ENCODE measurements around the gene IRF4.

Gene IRF4

DNA sequence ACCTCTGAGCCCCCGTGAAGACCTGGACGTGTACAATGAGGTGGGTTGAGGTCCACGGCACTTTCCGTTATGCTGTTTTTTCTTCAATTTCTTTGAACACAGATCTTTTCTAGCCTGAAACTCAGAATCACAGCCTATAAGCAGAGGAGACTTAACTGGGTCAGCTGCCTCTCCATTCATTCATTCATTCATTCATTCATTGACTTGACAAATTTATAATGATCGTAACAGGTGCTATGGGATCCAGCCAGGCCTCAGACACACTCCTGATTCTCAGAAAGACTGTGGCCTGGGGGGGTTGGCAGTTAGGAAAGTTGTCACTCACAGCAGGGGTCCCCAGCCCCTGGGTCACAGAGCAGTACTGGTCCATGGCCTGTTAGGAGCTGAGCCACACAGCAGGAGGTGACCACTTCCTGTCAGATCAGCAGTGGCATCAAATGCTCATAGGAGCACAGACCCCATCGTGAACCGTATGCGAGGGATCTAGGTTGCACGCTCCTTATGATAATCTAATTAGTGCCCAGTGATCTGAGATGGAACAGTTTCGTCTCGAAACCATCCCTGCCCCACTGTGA is 38.6 kb upstream of the IRF4 start:
- no peak overlapping the region for H3K9ac ChIP-seq (ENCODE audit: low read length)
- H2BK12ac ChIP-seq (ENCODE audit: low read length) = no peak overlapping the region
- no peaks in the 10 kb centered on the region for H3K79me1 ChIP-seq (ENCODE audit: low read length)
- no peak overlapping the region for H2BK5ac ChIP-seq (ENCODE audit: low read depth, low read length, poor library complexity)
- H3K14ac ChIP-seq (ENCODE audit: low read length) = no peak overlapping the region
- H3K27ac ChIP-seq (ENCODE audit: low read depth, low read length) = no peak overlapping the region
- no peak overlapping the region for H3K4me2 ChIP-seq (ENCODE audit: low read length)
- H3K9me3 ChIP-seq (ENCODE audit: insufficient read depth, low read depth, low read length) = peaks cover 67% of the 10 kb centered on the region
- H3K4ac ChIP-seq (ENCODE audit: low read depth, low read length) = no peak overlapping the region
- H4K91ac ChIP-seq (ENCODE audit: low read depth, low read length) = no peak overlapping the region
- H3K79me2 ChIP-seq (ENCODE audit: control insufficient read depth, insufficient read depth, low read length, poor library complexity) = no peaks in the 10 kb centered on the region
- no peak overlapping the region for H4K8ac ChIP-seq (ENCODE audit: low read depth, low read length)
- H2BK120ac ChIP-seq (ENCODE audit: insufficient read depth, low read length, poor library complexity) = no peak overlapping the region
- H2AK5ac ChIP-seq (ENCODE audit: low read length) = no peak overlapping the region
- no peak overlapping the region for H3K18ac ChIP-seq (ENCODE audit: low read length)
- H3K27me3 ChIP-seq (ENCODE audit: insufficient read depth, low read length) = no peaks in the 10 kb centered on the region
- no peak overlapping the region for H2AFZ ChIP-seq (ENCODE audit: insufficient read depth, low read length, poor library complexity)
- H4K12ac ChIP-seq (ENCODE audit: low read depth, low read length) = no peak overlapping the region
- no peak for DNase-seq
- H3K23ac ChIP-seq (ENCODE audit: low read length) = no peak overlapping the region
- H3K4me1 ChIP-seq (ENCODE audit: control insufficient read depth in 1 of 2, insufficient read depth in 2 of 2, low read length in 2 of 2) = no peaks in the 10 kb centered on the region
- no CpG with 5 or more reads among the region's 11 CpGs for WGBS (ENCODE audit: extremely low coverage, insufficient coverage, insufficient read length)
- H3K36me3 ChIP-seq (ENCODE audit: control insufficient read depth in 1 of 2, insufficient read depth in 2 of 2, low read length in 2 of 2) = peaks cover 5 to 9% of the 10 kb centered on the region in 2 experiments
- H3K4me3 ChIP-seq (ENCODE audit: low read depth, low read length) = no peak overlapping the region

GRCh38 chr6:353642-354614 is 37.6 kb upstream of the IRF4 start:
- no peaks in the 10 kb centered on the region for H3K79me1 ChIP-seq (ENCODE audit: low read length)
- H3K4me2 ChIP-seq (ENCODE audit: low read length) = no peak overlapping the region
- H3K18ac ChIP-seq (ENCODE audit: low read length) = no peak overlapping the region
- no peak overlapping the region for H3K4ac ChIP-seq (ENCODE audit: low read depth, low read length)
- H3K23ac ChIP-seq (ENCODE audit: low read length) = no peak overlapping the region
- H4K91ac ChIP-seq (ENCODE audit: low read depth, low read length) = no peak overlapping the region
- peaks cover 2 to 4% of the 10 kb centered on the region in 2 experiments for H3K36me3 ChIP-seq (ENCODE audit: control insufficient read depth in 1 of 2, insufficient read depth in 2 of 2, low read length in 2 of 2)
- no peak overlapping the region for H2AK5ac ChIP-seq (ENCODE audit: low read length)
- no CpG with 5 or more reads among the region's 18 CpGs for WGBS (ENCODE audit: extremely low coverage, insufficient coverage, insufficient read length)
- no peak overlapping the region for H2BK12ac ChIP-seq (ENCODE audit: low read length)
- no peak overlapping the region for H2BK5ac ChIP-seq (ENCODE audit: low read depth, low read length, poor library complexity)
- no peaks in the 10 kb centered on the region for H3K27me3 ChIP-seq (ENCODE audit: insufficient read depth, low read length)
- no peak overlapping the region for H3K27ac ChIP-seq (ENCODE audit: low read depth, low read length)
- no peak overlapping the region for H4K12ac ChIP-seq (ENCODE audit: low read depth, low read length)
- DNase-seq = no peak
- no peak overlapping the region for H4K8ac ChIP-seq (ENCODE audit: low read depth, low read length)
- no peak overlapping the region for H3K14ac ChIP-seq (ENCODE audit: low read length)
- H3K9me3 ChIP-seq (ENCODE audit: insufficient read depth, low read depth, low read length) = peaks cover 66% of the 10 kb centered on the region
- H3K4me3 ChIP-seq (ENCODE audit: low read depth, low read length) = peak overlapping the region; percentile 10
- H2BK120ac ChIP-seq (ENCODE audit: insufficient read depth, low read length, poor library complexity) = no peak overlapping the region
- H3K4me1 ChIP-seq (ENCODE audit: control insufficient read depth in 1 of 2, insufficient read depth in 2 of 2, low read length in 2 of 2) = no peaks in the 10 kb centered on the region
- no peak overlapping the region for H2AFZ ChIP-seq (ENCODE audit: insufficient read depth, low read length, poor library complexity)
- no peak overlapping the region for H3K9ac ChIP-seq (ENCODE audit: low read length)
- no peaks in the 10 kb centered on the region for H3K79me2 ChIP-seq (ENCODE audit: control insufficient read depth, insufficient read depth, low read length, poor library complexity)

DNA sequence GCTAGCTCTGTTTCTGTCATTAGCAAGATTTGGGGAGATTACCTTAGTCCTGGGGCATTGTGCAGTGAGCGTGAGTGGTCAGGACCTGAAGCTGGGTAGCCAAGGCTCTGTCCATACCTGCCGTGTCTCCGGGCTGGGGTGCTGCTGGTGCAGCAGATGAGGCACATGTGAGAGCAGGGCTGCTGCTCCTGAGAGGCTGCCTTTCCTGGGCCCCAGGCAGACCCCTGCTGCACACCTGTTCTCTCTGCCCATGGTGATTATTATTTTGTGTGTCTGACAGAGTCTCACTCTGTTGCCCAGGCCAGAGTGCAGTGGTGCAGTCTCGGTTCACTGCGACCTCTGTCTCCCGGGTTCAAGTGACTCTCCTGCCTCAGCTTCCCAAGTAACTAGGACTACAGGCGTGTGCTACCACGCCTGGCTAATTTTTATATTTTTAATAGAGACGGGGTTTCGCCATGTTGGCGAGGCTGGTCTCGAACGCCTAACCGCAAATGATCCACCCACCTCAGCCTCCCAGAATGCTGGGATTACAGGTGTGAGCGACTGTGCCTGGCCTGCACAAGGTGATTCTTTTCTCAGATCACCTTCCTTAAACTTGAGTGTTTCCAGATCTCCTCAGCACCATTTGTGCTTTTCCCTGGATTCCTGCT is 36.8 kb upstream of the IRF4 start:
- H3K27ac ChIP-seq (ENCODE audit: low read depth, low read length) = no peak overlapping the region
- no peaks in the 10 kb centered on the region for H3K79me1 ChIP-seq (ENCODE audit: low read length)
- no peak overlapping the region for H3K18ac ChIP-seq (ENCODE audit: low read length)
- no peak overlapping the region for H2BK12ac ChIP-seq (ENCODE audit: low read length)
- H2BK5ac ChIP-seq (ENCODE audit: low read depth, low read length, poor library complexity) = no peak overlapping the region
- no peak for DNase-seq
- no peak overlapping the region for H4K12ac ChIP-seq (ENCODE audit: low read depth, low read length)
- no peak overlapping the region for H4K91ac ChIP-seq (ENCODE audit: low read depth, low read length)
- no peaks in the 10 kb centered on the region for H3K4me1 ChIP-seq (ENCODE audit: control insufficient read depth in 1 of 2, insufficient read depth in 2 of 2, low read length in 2 of 2)
- H3K9ac ChIP-seq (ENCODE audit: low read length) = no peak overlapping the region
- H4K8ac ChIP-seq (ENCODE audit: low read depth, low read length) = no peak overlapping the region
- peaks cover 0 to under 1% of the 10 kb centered on the region in 2 experiments for H3K36me3 ChIP-seq (ENCODE audit: control insufficient read depth in 1 of 2, insufficient read depth in 2 of 2, low read length in 2 of 2)
- no peak overlapping the region for H2AK5ac ChIP-seq (ENCODE audit: low read length)
- H3K4me3 ChIP-seq (ENCODE audit: low read depth, low read length) = no peak overlapping the region
- no peaks in the 10 kb centered on the region for H3K27me3 ChIP-seq (ENCODE audit: insufficient read depth, low read length)
- no peak overlapping the region for H2AFZ ChIP-seq (ENCODE audit: insufficient read depth, low read length, poor library complexity)
- no peak overlapping the region for H3K4me2 ChIP-seq (ENCODE audit: low read length)
- no peak overlapping the region for H3K23ac ChIP-seq (ENCODE audit: low read length)
- no peak overlapping the region for H3K14ac ChIP-seq (ENCODE audit: low read length)
- H3K9me3 ChIP-seq (ENCODE audit: insufficient read depth, low read depth, low read length) = peaks cover 65% of the 10 kb centered on the region
- no peak overlapping the region for H2BK120ac ChIP-seq (ENCODE audit: insufficient read depth, low read length, poor library complexity)
- no peak overlapping the region for H3K4ac ChIP-seq (ENCODE audit: low read depth, low read length)
- no CpG with 5 or more reads among the region's 15 CpGs for WGBS (ENCODE audit: extremely low coverage, insufficient coverage, insufficient read length)
- no peaks in the 10 kb centered on the region for H3K79me2 ChIP-seq (ENCODE audit: control insufficient read depth, insufficient read depth, low read length, poor library complexity)

GRCh38 chr6:355373-356208 is 36.0 kb upstream of the IRF4 start:
- no peak for DNase-seq
- no peak overlapping the region for H3K4ac ChIP-seq (ENCODE audit: low read depth, low read length)
- no peaks in the 10 kb centered on the region for H3K27me3 ChIP-seq (ENCODE audit: insufficient read depth, low read length)
- H2AK5ac ChIP-seq (ENCODE audit: low read length) = no peak overlapping the region
- no peaks in the 10 kb centered on the region for H3K79me1 ChIP-seq (ENCODE audit: low read length)
- no peak overlapping the region for H2BK120ac ChIP-seq (ENCODE audit: insufficient read depth, low read length, poor library complexity)
- H2BK12ac ChIP-seq (ENCODE audit: low read length) = no peak overlapping the region
- WGBS (ENCODE audit: extremely low coverage, insufficient coverage, insufficient read length) = no CpG with 5 or more reads among the region's 9 CpGs
- H3K18ac ChIP-seq (ENCODE audit: low read length) = no peak overlapping the region
- H4K91ac ChIP-seq (ENCODE audit: low read depth, low read length) = no peak overlapping the region
- H3K36me3 ChIP-seq (ENCODE audit: control insufficient read depth in 1 of 2, insufficient read depth in 2 of 2, low read length in 2 of 2) = no peaks in the 10 kb centered on the region
- H3K14ac ChIP-seq (ENCODE audit: low read length) = no peak overlapping the region
- no peaks in the 10 kb centered on the region for H3K4me1 ChIP-seq (ENCODE audit: control insufficient read depth in 1 of 2, insufficient read depth in 2 of 2, low read length in 2 of 2)
- H3K79me2 ChIP-seq (ENCODE audit: control insufficient read depth, insufficient read depth, low read length, poor library complexity) = no peaks in the 10 kb centered on the region
- H3K27ac ChIP-seq (ENCODE audit: low read depth, low read length) = no peak overlapping the region
- no peak overlapping the region for H3K4me3 ChIP-seq (ENCODE audit: low read depth, low read length)
- peaks cover 66% of the 10 kb centered on the region for H3K9me3 ChIP-seq (ENCODE audit: insufficient read depth, low read depth, low read length)
- no peak overlapping the region for H3K9ac ChIP-seq (ENCODE audit: low read length)
- H4K12ac ChIP-seq (ENCODE audit: low read depth, low read length) = no peak overlapping the region
- H2AFZ ChIP-seq (ENCODE audit: insufficient read depth, low read length, poor library complexity) = no peak overlapping the region
- no peak overlapping the region for H2BK5ac ChIP-seq (ENCODE audit: low read depth, low read length, poor library complexity)
- no peak overlapping the region for H3K23ac ChIP-seq (ENCODE audit: low read length)
- H3K4me2 ChIP-seq (ENCODE audit: low read length) = no peak overlapping the region
- H4K8ac ChIP-seq (ENCODE audit: low read depth, low read length) = no peak overlapping the region

All from trophoblast cell (in vitro differentiated cells and primary cell).